Measurements from ENCODE around the gene CCDC13. TPM values are rescaled to one million over a fixed set of nuclear protein-coding genes. Genes with fewer than 3 reads are reported as not detected.

CCDC13 gene
- total and polyA plus RNA-seq, 4 donors, result 1.9 to 7.6 (median 3.2) TPM

DNA sequence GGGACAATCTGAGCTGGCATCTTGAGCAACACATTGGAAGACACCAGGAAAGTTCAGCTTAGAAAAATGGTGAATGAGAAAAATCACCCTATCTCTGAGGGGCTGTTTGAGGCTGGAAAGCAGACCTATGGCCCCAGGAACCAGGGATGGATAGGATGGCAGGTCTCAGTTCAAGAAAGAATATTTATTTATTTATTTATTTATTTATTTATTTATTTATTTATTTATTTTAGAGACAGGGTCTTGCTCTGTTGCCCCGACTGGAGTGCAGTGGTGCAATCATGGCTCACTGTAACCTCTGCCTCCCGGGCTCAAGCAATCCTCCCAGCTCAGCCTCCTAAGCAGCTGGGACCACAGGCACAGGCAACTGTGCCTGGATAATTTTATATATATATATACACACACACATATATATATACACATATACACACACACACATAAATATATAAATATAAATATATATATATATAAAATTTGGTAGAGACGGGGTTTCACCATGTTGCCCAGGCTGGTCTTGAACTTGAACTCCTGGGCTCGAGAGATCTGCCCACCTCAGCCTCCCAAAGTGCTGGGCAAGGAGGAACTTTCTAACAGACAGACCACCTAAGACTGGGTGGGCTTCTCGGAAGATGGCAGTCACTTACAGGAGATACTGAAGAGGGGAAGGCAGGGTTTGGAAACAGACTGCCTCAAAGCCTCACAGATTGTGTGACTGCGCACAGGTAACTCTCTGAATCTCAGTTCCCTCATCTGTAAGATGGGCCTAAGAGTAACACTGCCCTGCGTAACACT lies 29.7 kb downstream of the CCDC13 start:
- H3K27ac ChIP-seq (ENCODE audit: low read depth in 1 of 2, low read length in 1 of 2), result peak overlapping the region in 1 of 2 donors; percentile 54
- no peak for DNase-seq
- H3K4me1 ChIP-seq (ENCODE audit: control insufficient read depth in 5 of 5, insufficient read depth in 5 of 5, low read length in 5 of 5), result peaks cover 0 to 21% (median 10%) of the 10 kb centered on the region in 5 donors
- WGBS, 2 donors, result 95 to 97% methylated on average over 7 of the region's 7 CpGs
- no peaks in the 10 kb centered on the region for H3K9me3 ChIP-seq (ENCODE audit: control insufficient read depth in 4 of 4, insufficient read depth in 3 of 4, low read length in 3 of 4)
- TF ChIP-seq, protein P1, sequence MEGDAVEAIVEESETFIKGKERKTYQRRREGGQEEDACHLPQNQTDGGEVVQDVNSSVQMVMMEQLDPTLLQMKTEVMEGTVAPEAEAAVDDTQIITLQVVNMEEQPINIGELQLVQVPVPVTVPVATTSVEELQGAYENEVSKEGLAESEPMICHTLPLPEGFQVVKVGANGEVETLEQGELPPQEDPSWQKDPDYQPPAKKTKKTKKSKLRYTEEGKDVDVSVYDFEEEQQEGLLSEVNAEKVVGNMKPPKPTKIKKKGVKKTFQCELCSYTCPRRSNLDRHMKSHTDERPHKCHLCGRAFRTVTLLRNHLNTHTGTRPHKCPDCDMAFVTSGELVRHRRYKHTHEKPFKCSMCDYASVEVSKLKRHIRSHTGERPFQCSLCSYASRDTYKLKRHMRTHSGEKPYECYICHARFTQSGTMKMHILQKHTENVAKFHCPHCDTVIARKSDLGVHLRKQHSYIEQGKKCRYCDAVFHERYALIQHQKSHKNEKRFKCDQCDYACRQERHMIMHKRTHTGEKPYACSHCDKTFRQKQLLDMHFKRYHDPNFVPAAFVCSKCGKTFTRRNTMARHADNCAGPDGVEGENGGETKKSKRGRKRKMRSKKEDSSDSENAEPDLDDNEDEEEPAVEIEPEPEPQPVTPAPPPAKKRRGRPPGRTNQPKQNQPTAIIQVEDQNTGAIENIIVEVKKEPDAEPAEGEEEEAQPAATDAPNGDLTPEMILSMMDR (IDR thresholded peaks at IDR 0.05; ENCODE audit: control extremely low read depth, extremely low read depth), result no peak
- H3K9ac ChIP-seq (ENCODE audit: insufficient read depth in 1 of 2, low read length in 2 of 2), result no peak overlapping the region
- no peak overlapping the region for H3K4me3 ChIP-seq
- H3K36me3 ChIP-seq (ENCODE audit: control insufficient read depth in 4 of 4, insufficient read depth in 4 of 4, low read length in 4 of 4), result no peaks in the 10 kb centered on the region
- ATAC-seq (ENCODE audit: insufficient read depth, low FRiP score), result no peak
- H3K27me3 ChIP-seq (ENCODE audit: control insufficient read depth in 3 of 3, insufficient read depth in 3 of 3, low read length in 2 of 3), result no peaks in the 10 kb centered on the region

DNA sequence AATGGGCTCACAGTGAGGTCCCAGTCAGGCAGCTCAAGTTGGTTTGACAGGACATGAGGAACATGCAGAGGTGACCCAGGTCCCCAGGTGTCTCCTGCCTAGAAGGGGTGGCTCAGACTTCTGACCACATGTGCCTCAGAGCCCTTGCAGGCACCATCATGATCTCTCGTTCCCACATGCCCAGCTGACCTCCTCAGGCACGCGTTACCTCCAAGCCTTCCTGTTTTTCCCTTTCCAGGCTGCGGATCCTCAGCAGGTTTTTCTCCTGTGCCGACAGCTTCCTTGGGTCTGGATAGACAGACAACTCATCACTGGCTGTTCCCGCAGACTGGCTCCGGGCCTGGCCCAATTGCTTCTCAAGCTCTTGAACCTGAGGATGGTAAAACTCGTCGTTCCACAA lies 30.4 kb downstream of the CCDC13 start:
- H3K4me1 ChIP-seq (ENCODE audit: control insufficient read depth in 5 of 5, insufficient read depth in 5 of 5, low read length in 5 of 5), result peaks cover 0 to 21% (median 10%) of the 10 kb centered on the region in 5 donors
- no peaks in the 10 kb centered on the region for H3K9me3 ChIP-seq (ENCODE audit: control insufficient read depth in 4 of 4, insufficient read depth in 3 of 4, low read length in 3 of 4)
- H3K9ac ChIP-seq (ENCODE audit: insufficient read depth in 1 of 2, low read length in 2 of 2), result no peak overlapping the region
- no peak overlapping the region for H3K4me3 ChIP-seq
- H3K27me3 ChIP-seq (ENCODE audit: control insufficient read depth in 3 of 3, insufficient read depth in 3 of 3, low read length in 2 of 3), result no peaks in the 10 kb centered on the region
- no peak overlapping the region for H3K27ac ChIP-seq (ENCODE audit: low read depth in 1 of 2, low read length in 1 of 2)
- no peaks in the 10 kb centered on the region for H3K36me3 ChIP-seq (ENCODE audit: control insufficient read depth in 4 of 4, insufficient read depth in 4 of 4, low read length in 4 of 4)
- WGBS, 2 donors, result 92 to 95% methylated on average over 9 of the region's 9 CpGs
- TF ChIP-seq, protein P1 (IDR thresholded peaks at IDR 0.05; ENCODE audit: control extremely low read depth, extremely low read depth), result no peak
- ATAC-seq (ENCODE audit: insufficient read depth, low FRiP score), result no peak
- DNase-seq, result peak in 1 of 3 donors; percentile 10

DNA sequence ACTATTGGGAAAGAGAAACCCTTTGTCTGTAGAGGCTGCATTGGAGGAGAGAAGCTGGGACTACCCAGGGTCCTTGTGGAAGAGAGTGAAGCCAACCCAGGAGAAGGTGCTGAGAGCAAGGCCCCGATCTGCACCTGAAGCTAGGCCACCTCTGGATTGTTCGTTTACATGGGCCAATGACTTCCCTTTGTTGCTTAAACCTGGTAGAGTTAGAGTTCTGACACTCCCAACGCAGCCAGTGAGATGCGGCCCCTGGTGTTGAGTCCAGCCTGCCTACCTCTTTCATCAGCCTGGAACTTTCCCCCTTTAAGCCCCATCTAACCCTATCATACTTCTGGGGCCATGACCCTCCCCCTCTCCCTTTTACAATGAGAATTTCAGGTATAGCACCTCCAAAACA lies 30.8 kb downstream of the CCDC13 start:
- no peaks in the 10 kb centered on the region for H3K27me3 ChIP-seq (ENCODE audit: control insufficient read depth in 3 of 3, insufficient read depth in 3 of 3, low read length in 2 of 3)
- ATAC-seq (ENCODE audit: insufficient read depth, low FRiP score) (no peak), DNase-seq (no peak)
- no peaks in the 10 kb centered on the region for H3K9me3 ChIP-seq (ENCODE audit: control insufficient read depth in 4 of 4, insufficient read depth in 3 of 4, low read length in 3 of 4)
- no peaks in the 10 kb centered on the region for H3K36me3 ChIP-seq (ENCODE audit: control insufficient read depth in 4 of 4, insufficient read depth in 4 of 4, low read length in 4 of 4)
- no peak overlapping the region for H3K4me3 ChIP-seq
- peaks cover 0 to 20% (median 10%) of the 10 kb centered on the region in 5 donors for H3K4me1 ChIP-seq (ENCODE audit: control insufficient read depth in 5 of 5, insufficient read depth in 5 of 5, low read length in 5 of 5)
- no peak overlapping the region for H3K27ac ChIP-seq (ENCODE audit: low read depth in 1 of 2, low read length in 1 of 2)
- TF ChIP-seq, protein P1 (IDR thresholded peaks at IDR 0.05; ENCODE audit: control extremely low read depth, extremely low read depth), result no peak
- H3K9ac ChIP-seq (ENCODE audit: insufficient read depth in 1 of 2, low read length in 2 of 2), result no peak overlapping the region
- 87 to 90% methylated on average over 4 of the region's 4 CpGs for WGBS, 2 donors
